ENCODE data around the gene ZMIZ1. TPM values are rescaled to one million over a fixed set of nuclear protein-coding genes. Genes with fewer than 3 reads are reported as not detected.

ZMIZ1 gene
- total RNA-seq, 2 donors from 2014 or later: 27.2 to 42.2 TPM

DNA sequence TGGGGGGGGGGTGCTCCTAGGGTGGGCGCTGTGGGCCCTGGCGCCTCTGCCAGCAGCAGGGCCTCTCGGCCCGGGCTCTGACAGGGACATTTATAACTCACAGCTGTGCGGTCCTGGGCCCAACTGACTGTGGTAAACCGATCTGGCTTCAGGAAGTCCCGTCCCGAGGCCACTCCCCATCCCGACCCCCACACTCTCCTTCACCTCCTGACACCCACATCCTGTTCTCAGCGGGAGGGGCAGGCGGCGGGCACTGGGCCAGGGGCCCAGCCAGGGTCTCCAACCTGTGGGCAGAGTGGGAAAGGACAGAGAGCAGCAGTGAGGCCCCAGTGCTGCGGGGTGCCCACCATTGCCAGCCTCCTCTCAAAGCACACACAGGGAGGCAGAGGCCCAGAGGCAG is 69.1 kb downstream of the ZMIZ1 start:
- H3K36me3 ChIP-seq (replicated peaks in 1 of 2; ENCODE audit: insufficient read depth in 1 of 2, low read depth in 2 of 2): peaks cover 0 to 10% of the 10 kb centered on the region in 2 donors
- 33 to 45% methylated on average over 4 to 12 of the region's 13 CpGs for WGBS, 2 donors
- H3K4me1 ChIP-seq: peaks cover 35% of the 10 kb centered on the region
- DNase-seq: peak in 1 of 4 donors; percentile 41
- no peaks in the 10 kb centered on the region for H3K9me3 ChIP-seq
- H3K27ac ChIP-seq: peak overlapping the region in 3 of 4 donors; percentile 23 to 41 (median 39)
- ATAC-seq: peak; percentile 32
- intact Hi-C loops (cut with DNase I): no loop called here
- no peaks in the 10 kb centered on the region for H3K27me3 ChIP-seq
- TF ChIP-seq POLR2A (IDR thresholded peaks at IDR 0.05): no peak
- TF ChIP-seq CTCF (IDR thresholded peaks at IDR 0.05): no peak
- no peak overlapping the region for H3K4me3 ChIP-seq

DNA sequence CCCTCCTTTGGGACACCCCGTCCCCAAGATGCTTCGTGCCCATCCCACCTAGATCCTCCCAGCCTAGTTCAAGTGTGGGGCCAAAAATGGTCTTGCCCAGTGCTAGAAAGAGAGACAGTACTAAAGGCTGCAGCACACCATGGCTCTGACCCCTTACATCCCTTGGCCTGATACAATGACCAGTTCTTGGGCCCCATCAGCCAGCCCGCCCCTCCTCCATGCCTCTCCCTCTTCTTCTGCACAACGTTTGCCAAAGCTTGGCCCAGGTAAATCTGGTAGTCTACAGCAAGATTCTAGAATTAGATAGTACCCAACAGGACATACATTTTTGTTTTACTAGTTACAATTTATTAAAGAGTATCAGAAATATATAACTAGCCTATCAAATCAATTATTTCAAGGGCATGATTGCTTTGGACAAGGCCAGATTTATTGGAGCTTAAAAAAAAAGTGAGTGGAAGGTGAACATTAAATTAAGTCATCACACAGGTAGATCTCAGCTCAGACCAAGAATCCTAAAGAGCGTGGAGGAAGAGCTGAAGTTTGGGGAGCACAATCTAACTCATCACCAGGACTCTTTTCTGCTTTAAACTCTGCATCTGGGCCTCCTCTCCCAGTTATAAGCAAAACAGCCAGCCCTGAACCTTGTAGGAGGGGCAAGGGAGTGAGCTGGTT is 69.8 kb downstream of the ZMIZ1 start:
- no peak for ATAC-seq
- no peak overlapping the region for H3K4me3 ChIP-seq
- H3K27ac ChIP-seq: peak overlapping the region in 3 of 4 donors; percentile 23 to 41 (median 39)
- intact Hi-C loops (cut with DNase I): no loop called here
- H3K9me3 ChIP-seq: no peaks in the 10 kb centered on the region
- peaks cover 0 to 10% of the 10 kb centered on the region in 2 donors for H3K36me3 ChIP-seq (replicated peaks in 1 of 2; ENCODE audit: insufficient read depth in 1 of 2, low read depth in 2 of 2)
- H3K27me3 ChIP-seq: no peaks in the 10 kb centered on the region
- no peak for DNase-seq
- WGBS, 2 donors: 76% methylated on average over 4 to 5 of the region's 5 CpGs
- peaks cover 35% of the 10 kb centered on the region for H3K4me1 ChIP-seq
- TF ChIP-seq POLR2A (IDR thresholded peaks at IDR 0.05) (no peak), CTCF (IDR thresholded peaks at IDR 0.05) (no peak)

GRCh38 chr10:79139124-79139835 is 70.5 kb downstream of the ZMIZ1 start:
- ATAC-seq: peak; percentile 39
- Histone ChIP-seq H3K9me3 (no peaks in the 10 kb centered on the region), H3K27me3 (no peaks in the 10 kb centered on the region), H3K27ac (peak overlapping the region in 1 of 4 donors; percentile 23), H3K4me3 (no peak overlapping the region), H3K4me1 (peaks cover 39% of the 10 kb centered on the region), H3K36me3 (replicated peaks in 1 of 2; ENCODE audit: insufficient read depth in 1 of 2, low read depth in 2 of 2) (peaks cover 0 to 10% of the 10 kb centered on the region in 2 donors)
- TF ChIP-seq POLR2A (IDR thresholded peaks at IDR 0.05) (no peak), CTCF (IDR thresholded peaks at IDR 0.05) (no peak)
- 62 to 86% methylated on average over 22 to 26 of the region's 26 CpGs for WGBS, 2 donors
- intact Hi-C loops (cut with DNase I): no loop called here
- DNase-seq: peak in 2 of 4 donors; percentile 32 to 39

DNA sequence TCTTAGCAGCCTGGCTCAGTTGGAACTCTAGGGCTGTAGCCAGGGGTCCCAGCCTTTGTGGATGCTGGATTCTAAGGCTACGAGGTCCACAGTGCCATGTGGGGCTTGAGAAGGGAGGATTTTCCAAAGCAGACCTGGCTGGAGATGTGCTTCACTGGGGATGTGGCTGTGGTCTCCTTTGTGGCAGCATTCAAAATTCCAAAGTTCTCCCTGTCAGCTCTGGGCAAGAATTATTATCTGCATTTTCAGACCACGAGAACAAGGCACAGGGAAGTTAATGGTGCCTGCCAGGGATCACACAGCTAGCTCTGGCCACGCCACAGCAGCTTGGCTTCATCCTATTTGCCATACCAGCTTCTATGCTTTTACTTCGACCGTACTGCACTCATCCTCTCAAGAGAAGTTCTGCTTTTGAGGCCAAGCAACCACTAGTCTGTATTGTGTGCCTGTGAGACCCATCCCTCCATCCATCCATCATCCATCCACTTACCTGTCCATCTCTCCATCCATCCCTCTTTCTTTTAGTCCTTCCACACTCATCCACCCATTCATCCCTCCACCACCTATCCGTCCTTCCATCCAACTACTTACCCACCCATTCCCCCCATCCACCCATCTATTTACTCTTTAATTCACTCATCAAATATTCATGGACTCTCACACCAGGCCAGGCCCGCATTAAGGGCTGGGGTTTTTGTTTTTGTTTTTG is 71.5 kb downstream of the ZMIZ1 start:
- intact Hi-C loops (cut with DNase I): no loop called here
- H3K9me3 ChIP-seq: no peaks in the 10 kb centered on the region

More for the DNA sequence above, 71.5 kb downstream of the ZMIZ1 start:
- ATAC-seq (no peak), DNase-seq (no peak)
- H3K4me1 ChIP-seq: peaks cover 42% of the 10 kb centered on the region
- no peak overlapping the region for H3K27ac ChIP-seq
- no peak overlapping the region for H3K4me3 ChIP-seq
- H3K27me3 ChIP-seq: no peaks in the 10 kb centered on the region
- 88 to 89% methylated on average over 6 to 7 of the region's 7 CpGs for WGBS, 2 donors
- peaks cover 0 to 10% of the 10 kb centered on the region in 2 donors for H3K36me3 ChIP-seq (replicated peaks in 1 of 2; ENCODE audit: insufficient read depth in 1 of 2, low read depth in 2 of 2)
- TF ChIP-seq CTCF (IDR thresholded peaks at IDR 0.05) (no peak), POLR2A (IDR thresholded peaks at IDR 0.05) (no peak)

Data from body of pancreas (tissue), 4 donors.